ENCODE measurements around the gene MED16.
"Not testable (repeated sequence)": the region's sequence is repeated elsewhere in the genome, so short reads cannot be mapped to it uniquely, and the experiment has no call there.

The MED16 gene

DNA sequence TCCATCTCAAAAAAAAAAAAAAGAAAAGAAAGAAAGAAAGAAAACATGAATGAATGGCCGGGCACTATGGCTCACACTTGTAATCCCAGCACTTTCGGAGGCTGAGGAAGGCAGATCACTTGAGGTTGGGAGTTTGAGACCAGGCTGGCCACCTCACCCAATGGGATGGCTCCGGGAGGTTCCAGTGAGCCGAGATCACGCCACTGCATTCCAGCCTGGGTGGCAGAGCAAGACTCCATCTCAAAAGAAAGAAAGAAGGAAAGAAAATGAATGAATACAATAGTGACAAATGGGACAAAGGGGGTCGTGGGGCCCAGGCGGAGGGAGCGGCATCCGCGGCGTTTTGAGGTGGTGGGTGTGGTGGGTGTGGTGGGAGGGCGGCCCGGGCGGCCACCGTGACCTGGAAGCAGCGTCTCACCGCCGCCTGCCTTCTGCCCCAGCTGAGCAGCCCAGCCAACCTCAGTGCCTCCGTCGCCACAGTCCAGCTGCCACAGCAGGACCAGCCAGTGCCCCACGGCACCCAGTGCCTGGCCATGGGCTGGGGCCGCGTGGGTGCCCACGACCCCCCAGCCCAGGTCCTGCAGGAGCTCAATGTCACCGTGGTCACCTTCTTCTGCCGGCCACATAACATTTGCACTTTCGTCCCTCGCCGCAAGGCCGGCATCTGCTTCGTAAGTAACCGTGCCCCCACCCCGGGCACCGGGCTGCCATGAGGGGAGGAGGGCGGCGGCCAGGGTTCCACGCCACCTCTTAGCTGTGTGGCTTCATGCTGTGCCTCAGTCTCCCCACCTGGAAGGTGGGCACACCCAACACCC, 47.1 kb downstream of the MED16 start:
- Histone ChIP-seq H3K9me3 (ENCODE audit: control insufficient read depth, low read length) (no peaks in the 10 kb centered on the region), H3K27ac (ENCODE audit: low read depth, low read length, severe bottlenecking) (no peak overlapping the region), H3K36me3 (ENCODE audit: control insufficient read depth, insufficient read depth, low read length) (no peaks in the 10 kb centered on the region), H3K4me1 (ENCODE audit: control insufficient read depth, insufficient read depth, low read length, poor library complexity, severe bottlenecking) (peaks cover 4% of the 10 kb centered on the region), H3K4me3 (ENCODE audit: extremely low read depth, insufficient read depth, low read length, poor library complexity, severe bottlenecking) (no peak overlapping the region)
- 80% methylated on average over 33 to 37 of the region's 37 CpGs for WGBS, 2 experiments (ENCODE audit: insufficient coverage in 2 of 2)

DNA sequence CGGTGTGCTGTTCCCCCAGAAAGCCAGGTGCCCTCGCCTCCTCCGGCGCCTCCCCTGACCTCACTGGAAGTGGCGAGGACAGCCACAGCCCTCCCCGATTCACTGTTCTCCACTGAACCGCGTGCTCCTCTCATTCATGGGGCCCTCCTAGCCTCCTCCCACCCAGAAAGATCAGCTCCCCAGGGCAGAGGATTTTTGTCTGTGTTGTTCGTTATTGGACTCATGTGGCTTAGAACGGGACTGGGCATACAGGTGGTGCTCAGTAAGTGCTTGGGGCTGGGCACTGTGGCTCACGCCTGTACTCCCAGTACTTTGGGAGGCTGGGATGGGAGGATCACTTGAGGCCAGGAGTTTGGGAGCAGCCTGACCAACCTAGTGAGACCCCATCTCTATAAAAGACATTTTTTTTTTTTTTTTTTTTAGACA, 48.4 kb downstream of the MED16 start:
- H3K36me3 ChIP-seq (ENCODE audit: control insufficient read depth, insufficient read depth, low read length) = no peaks in the 10 kb centered on the region
- no peak overlapping the region for H3K4me3 ChIP-seq (ENCODE audit: extremely low read depth, insufficient read depth, low read length, poor library complexity, severe bottlenecking)
- H3K27ac ChIP-seq (ENCODE audit: low read depth, low read length, severe bottlenecking) = no peak overlapping the region
- H3K9me3 ChIP-seq (ENCODE audit: control insufficient read depth, low read length) = no peaks in the 10 kb centered on the region
- WGBS, 2 experiments (ENCODE audit: insufficient coverage in 2 of 2) = 62 to 67% methylated on average over 7 to 8 of the region's 11 CpGs
- H3K4me1 ChIP-seq (ENCODE audit: control insufficient read depth, insufficient read depth, low read length, poor library complexity, severe bottlenecking) = peaks cover 4% of the 10 kb centered on the region

DNA sequence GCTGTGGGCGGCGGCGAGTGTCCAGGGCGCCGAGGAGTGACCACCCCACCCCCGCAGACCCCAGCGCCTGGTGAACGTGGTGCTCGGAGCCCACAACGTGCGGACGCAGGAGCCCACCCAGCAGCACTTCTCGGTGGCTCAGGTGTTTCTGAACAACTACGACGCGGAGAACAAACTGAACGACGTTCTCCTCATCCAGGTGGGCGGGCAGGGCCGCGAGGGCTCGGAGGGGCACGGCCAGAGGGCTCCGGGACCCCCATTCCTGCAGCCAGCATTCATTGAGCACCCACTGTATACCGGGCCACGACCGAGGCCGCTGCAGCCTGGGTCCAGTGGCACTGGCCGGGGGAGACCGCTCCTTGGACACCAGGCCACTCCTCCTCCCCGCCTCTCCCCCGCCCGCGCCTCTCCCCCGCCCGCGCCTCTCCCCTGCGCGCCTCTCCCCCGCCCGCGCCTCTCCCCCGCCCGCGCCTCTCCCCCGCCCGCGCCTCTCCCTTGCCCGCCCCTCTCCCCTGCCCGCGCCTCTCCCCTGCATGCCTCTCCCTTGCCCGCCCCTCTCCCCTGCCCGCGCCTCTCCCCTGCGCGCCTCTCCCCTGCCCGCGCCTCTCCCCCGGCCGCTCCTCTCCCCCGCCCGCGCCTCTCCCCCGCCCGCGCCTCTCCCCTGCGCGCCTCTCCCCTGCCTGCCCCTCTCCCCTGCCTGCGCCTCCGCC, 49.0 kb downstream of the MED16 start:
- 13 to 16% methylated on average over 28 to 30 of the region's 70 CpGs for WGBS, 2 experiments (ENCODE audit: insufficient coverage in 2 of 2)
- H3K36me3 ChIP-seq (ENCODE audit: control insufficient read depth, insufficient read depth, low read length) = no peaks in the 10 kb centered on the region
- H3K27ac ChIP-seq (ENCODE audit: low read depth, low read length, severe bottlenecking) = no peak overlapping the region
- H3K9me3 ChIP-seq (ENCODE audit: control insufficient read depth, low read length) = no peaks in the 10 kb centered on the region
- H3K4me3 ChIP-seq (ENCODE audit: extremely low read depth, insufficient read depth, low read length, poor library complexity, severe bottlenecking) = peak overlapping the region; percentile 8
- peaks cover 4% of the 10 kb centered on the region for H3K4me1 ChIP-seq (ENCODE audit: control insufficient read depth, insufficient read depth, low read length, poor library complexity, severe bottlenecking)

DNA sequence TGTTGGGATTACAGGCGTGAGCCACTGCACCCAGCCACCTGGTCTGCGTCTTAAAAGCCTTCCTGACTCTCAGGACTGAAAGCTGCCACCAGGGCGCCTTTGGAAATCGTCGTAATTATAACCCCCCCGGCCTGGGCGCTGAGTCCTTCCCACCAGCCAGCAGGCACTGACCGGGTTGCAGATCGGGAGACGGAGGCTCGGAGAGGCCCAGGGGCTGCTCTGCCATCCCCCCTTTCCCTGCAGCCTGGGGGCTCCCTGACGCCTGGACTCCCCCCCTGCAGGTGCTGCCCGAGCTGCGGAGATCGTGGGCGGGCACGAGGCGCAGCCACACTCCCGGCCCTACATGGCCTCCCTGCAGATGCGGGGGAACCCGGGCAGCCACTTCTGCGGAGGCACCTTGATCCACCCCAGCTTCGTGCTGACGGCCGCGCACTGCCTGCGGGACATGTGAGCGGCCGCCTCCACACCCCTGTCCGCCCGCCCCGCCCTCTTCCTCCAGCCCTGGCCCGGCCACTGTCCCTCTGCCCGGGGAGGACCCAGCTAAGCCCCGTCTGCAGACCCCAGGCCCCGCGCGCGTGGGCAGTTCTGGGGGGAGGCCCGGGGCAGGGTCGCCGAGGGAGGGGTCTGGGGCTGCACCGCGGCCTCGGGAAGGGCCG, 49.7 kb downstream of the MED16 start:
- peak overlapping the region; percentile 8 for H3K4me3 ChIP-seq (ENCODE audit: extremely low read depth, insufficient read depth, low read length, poor library complexity, severe bottlenecking)
- H3K4me1 ChIP-seq (ENCODE audit: control insufficient read depth, insufficient read depth, low read length, poor library complexity, severe bottlenecking) = peaks cover 4% of the 10 kb centered on the region
- H3K36me3 ChIP-seq (ENCODE audit: control insufficient read depth, insufficient read depth, low read length) = no peaks in the 10 kb centered on the region
- no peak overlapping the region for H3K27ac ChIP-seq (ENCODE audit: low read depth, low read length, severe bottlenecking)
- 10 to 11% methylated on average over 26 to 34 of the region's 46 CpGs for WGBS, 2 experiments (ENCODE audit: insufficient coverage in 2 of 2)
- no peaks in the 10 kb centered on the region for H3K9me3 ChIP-seq (ENCODE audit: control insufficient read depth, low read length)

DNA sequence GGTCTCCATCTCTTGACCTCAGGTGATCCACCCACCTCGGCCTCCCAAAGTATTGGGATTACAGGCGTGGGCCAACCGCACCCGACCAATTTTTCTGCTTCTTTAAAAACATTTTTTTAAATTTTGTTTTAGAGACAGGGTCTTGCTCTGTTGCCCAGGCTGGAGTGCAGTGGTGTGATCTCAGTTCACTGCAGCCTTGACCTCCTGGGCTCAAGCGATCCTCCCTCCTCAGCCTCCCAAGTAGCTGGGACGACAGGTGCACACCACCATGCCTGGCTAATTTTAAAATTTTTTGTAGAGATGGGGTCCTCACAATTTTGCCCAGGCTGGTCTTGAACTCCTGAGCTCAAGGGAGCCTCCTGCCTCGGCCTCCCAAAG, 50.2 kb downstream of the MED16 start:
- H3K9me3 ChIP-seq (ENCODE audit: control insufficient read depth, low read length); H3K27ac ChIP-seq (ENCODE audit: low read depth, low read length, severe bottlenecking); H3K4me1 ChIP-seq (ENCODE audit: control insufficient read depth, insufficient read depth, low read length, poor library complexity, severe bottlenecking); H3K36me3 ChIP-seq (ENCODE audit: control insufficient read depth, insufficient read depth, low read length); H3K4me3 ChIP-seq (ENCODE audit: extremely low read depth, insufficient read depth, low read length, poor library complexity, severe bottlenecking): not testable (repeated sequence)
- WGBS, 2 experiments (ENCODE audit: insufficient coverage in 2 of 2) = 81 to 89% methylated on average over 5 of the region's 7 CpGs

DNA sequence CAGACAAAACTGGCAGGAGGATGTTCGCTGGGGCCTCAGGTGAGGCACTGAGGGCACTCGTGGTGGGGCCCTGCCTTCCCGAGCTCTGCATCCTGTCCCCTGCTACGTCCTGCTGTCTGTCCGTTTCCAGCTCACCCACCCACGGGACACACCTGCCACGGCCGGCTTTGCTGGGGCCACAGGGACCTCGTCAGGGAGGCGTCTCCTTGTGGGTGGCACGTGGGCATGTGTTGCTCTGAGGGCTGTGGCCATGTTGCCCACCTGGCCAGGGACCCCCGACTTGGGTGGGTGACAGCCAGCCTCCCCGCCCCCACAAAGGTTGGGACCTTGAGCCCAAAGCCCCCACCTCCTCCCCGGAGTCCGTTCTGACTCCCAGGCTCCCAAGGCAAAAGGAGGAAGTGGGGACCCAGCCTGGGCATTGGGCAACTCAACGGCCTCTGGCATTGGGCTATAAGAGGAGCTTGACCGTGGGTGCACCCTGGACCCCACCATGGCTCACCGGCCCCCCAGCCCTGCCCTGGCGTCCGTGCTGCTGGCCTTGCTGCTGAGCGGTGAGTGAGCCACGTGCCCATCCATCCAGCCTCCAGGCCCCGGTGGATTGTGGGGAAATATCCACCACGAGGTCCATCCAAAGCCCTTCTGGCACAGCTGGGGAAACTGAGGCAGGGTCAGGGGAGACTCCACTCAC, 52.3 kb downstream of the MED16 start, which contains the start of gene PRTN3:
TSS of gene PRTN3 (plus strand) at position 481 of the 688 bp plus-strand sequence. CDS start at position 491, 10 bp downstream.
- Histone ChIP-seq H3K4me1 (ENCODE audit: control insufficient read depth, insufficient read depth, low read length, poor library complexity, severe bottlenecking) (peaks cover 4% of the 10 kb centered on the region), H3K27ac (ENCODE audit: low read depth, low read length, severe bottlenecking) (no peak within 1 kb of the TSS), H3K9me3 (ENCODE audit: control insufficient read depth, low read length) (no peaks in the 10 kb centered on the region), H3K4me3 (ENCODE audit: extremely low read depth, insufficient read depth, low read length, poor library complexity, severe bottlenecking) (no peak within 1 kb of the TSS), H3K36me3 (ENCODE audit: control insufficient read depth, insufficient read depth, low read length) (no peaks in the 10 kb centered on the region)
- 83% methylated on average over 20 to 21 of the region's 24 CpGs for WGBS, 2 experiments (ENCODE audit: insufficient coverage in 2 of 2)

DNA sequence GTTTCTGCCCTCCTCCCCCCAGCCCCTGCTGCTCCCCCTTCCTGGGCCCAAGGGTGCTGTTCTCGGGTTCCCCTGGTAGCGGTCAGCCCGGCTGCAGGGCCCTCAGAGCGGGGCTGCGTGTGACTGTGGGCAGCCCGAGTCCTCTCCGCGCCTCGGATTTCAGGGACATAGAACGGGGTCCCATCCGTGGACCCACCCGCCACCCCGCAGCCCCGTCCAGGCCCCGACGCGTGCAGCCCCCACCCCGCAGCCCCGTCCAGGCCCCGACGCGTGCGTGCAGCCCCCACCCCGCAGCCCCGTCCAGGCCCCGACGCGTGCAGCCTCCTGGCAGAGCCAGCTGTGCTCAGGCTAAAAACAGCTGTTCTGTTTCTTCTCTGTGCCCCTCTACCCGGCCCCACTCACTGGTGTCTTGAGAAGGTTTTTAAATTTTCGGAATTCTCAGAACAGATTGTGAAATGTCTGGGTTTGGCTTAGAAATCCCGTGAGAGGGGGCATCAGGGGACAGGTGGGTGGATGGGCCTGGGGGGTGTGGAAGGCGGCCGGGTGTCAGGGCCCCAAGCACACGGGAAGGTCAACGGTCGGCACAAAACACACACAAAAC, 57.7 kb downstream of the MED16 start:
- Histone ChIP-seq H3K27ac (ENCODE audit: low read depth, low read length, severe bottlenecking) (no peak overlapping the region), H3K9me3 (ENCODE audit: control insufficient read depth, low read length) (no peaks in the 10 kb centered on the region), H3K4me3 (ENCODE audit: extremely low read depth, insufficient read depth, low read length, poor library complexity, severe bottlenecking) (no peak overlapping the region), H3K36me3 (ENCODE audit: control insufficient read depth, insufficient read depth, low read length) (no peaks in the 10 kb centered on the region), H3K4me1 (ENCODE audit: control insufficient read depth, insufficient read depth, low read length, poor library complexity, severe bottlenecking) (no peaks in the 10 kb centered on the region)
- WGBS, 2 experiments (ENCODE audit: insufficient coverage in 2 of 2) = 86 to 91% methylated on average over 27 to 30 of the region's 36 CpGs

DNA sequence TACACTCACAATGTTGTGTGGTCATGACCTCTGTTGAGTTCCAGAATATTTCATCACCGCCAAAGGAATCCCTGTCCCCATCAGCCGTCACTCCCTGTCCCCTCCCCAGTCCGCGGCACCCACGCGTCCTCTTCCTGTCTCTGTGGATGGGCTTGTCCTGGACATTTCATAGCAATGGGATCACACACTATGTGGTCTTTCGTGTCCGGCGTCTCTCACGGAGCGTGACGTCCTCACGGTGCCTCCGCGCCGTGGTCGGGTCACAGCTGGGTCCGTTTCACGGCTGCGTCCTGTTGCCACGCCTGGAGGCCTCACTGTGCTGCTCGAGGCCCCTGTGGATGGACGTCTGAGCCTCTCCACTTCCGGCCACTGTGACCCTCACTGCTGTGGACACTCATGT, 58.8 kb downstream of the MED16 start:
- no peaks in the 10 kb centered on the region for H3K9me3 ChIP-seq (ENCODE audit: control insufficient read depth, low read length)
- H3K36me3 ChIP-seq (ENCODE audit: control insufficient read depth, insufficient read depth, low read length) = no peaks in the 10 kb centered on the region
- no peak overlapping the region for H3K4me3 ChIP-seq (ENCODE audit: extremely low read depth, insufficient read depth, low read length, poor library complexity, severe bottlenecking)
- WGBS, 2 experiments (ENCODE audit: insufficient coverage in 2 of 2) = 91 to 95% methylated on average over 23 of the region's 24 CpGs
- H3K4me1 ChIP-seq (ENCODE audit: control insufficient read depth, insufficient read depth, low read length, poor library complexity, severe bottlenecking) = no peaks in the 10 kb centered on the region
- no peak overlapping the region for H3K27ac ChIP-seq (ENCODE audit: low read depth, low read length, severe bottlenecking)

DNA sequence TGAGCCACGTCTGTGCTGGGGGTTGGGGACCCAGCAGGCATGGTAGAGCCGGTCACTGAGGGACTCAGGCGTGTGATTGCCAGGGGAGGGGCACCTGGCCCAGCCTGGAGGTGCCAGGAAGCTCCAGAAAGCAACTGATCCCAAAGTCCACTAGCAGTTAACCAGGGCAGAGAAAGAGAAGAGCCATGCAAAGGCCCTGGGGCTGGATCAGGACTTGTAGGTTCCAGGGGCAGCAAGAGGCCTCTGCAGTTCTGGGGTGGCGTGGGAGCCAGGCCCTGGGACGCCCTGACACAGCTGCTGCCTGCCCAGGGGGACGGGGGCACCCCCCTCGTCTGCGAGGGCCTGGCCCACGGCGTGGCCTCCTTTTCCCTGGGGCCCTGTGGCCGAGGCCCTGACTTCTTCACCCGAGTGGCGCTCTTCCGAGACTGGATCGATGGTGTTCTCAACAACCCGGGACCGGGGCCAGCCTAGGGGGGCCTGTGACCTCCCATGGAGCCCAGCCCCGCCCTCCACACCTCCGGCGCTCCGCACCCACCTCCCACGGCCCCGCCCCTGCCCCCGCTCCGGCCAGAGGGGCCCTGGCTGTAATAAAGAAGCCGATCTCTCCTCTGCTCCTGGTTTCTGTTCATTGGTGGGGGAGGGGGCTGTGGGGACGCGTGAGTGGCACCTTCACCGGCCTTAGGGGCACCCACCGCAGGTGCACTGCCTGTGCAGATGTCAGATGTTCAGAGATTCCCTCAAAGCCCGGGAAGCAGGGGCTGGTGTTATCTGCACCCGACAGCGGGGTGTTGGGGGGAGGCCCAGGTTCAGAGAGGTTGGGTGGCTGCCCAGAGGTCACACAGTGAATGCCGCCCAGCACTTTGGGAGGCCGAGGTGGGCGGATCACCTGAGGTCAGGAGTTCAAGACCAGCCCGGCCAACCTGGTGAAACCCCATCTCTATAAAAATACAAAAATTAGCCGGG, 61.3 kb downstream of the MED16 start:
- WGBS, 2 experiments (ENCODE audit: insufficient coverage in 2 of 2) = 81 to 82% methylated on average over 32 to 37 of the region's 38 CpGs
- Histone ChIP-seq H3K9me3 (ENCODE audit: control insufficient read depth, low read length) (no peaks in the 10 kb centered on the region), H3K36me3 (ENCODE audit: control insufficient read depth, insufficient read depth, low read length) (no peaks in the 10 kb centered on the region)

More for the DNA sequence above, 61.3 kb downstream of the MED16 start:
- Histone ChIP-seq H3K27ac (ENCODE audit: low read depth, low read length, severe bottlenecking) (no peak overlapping the region), H3K4me1 (ENCODE audit: control insufficient read depth, insufficient read depth, low read length, poor library complexity, severe bottlenecking) (no peaks in the 10 kb centered on the region), H3K4me3 (ENCODE audit: extremely low read depth, insufficient read depth, low read length, poor library complexity, severe bottlenecking) (no peak overlapping the region)

All from mesodermal cell (in vitro differentiated cells).